Activated naive CD4-positive, alpha-beta T cell treated with anti-CD3 and anti-CD28 coated beads for 36 hours (primary cell): ENCODE measurements around the gene GBE1. TPM values are rescaled to one million over a fixed set of nuclear protein-coding genes. Genes with fewer than 3 reads are reported as not detected.

Source experiments
- CTCF ChIA-PET: fragments of 350-600 bp; sonication (Branson Sonifier 250); formaldehyde crosslinking; loops from one replicate; lab custom pipeline; 2021; ENCODE audit warnings: antibody characterized with exemption; lab: Charles Lee
- DNase-seq: peaks from one replicate; pipeline ENCODE4 v3.0.0-alpha.2; 2020
- H3K27ac Mint-ChIP-seq: one replicate; pipeline ENCODE4 v1.8.0; 2021; ENCODE audit warnings: mild to moderate bottlenecking, mixed read lengths
- H3K27me3 Mint-ChIP-seq: one replicate; pipeline ENCODE4 v1.8.0; 2021; ENCODE audit warnings: low read depth, mixed read lengths
- H3K36me3 Mint-ChIP-seq: one replicate; pipeline ENCODE4 v1.8.0; 2021; ENCODE audit warnings: low read depth, mixed read lengths
- H3K4me1 Mint-ChIP-seq: one replicate; pipeline ENCODE4 v1.8.0; 2021; ENCODE audit warnings: low read depth, mixed read lengths
- H3K4me3 Mint-ChIP-seq: one replicate; pipeline ENCODE4 v1.8.0; 2021; ENCODE audit warnings: mild to moderate bottlenecking, moderate library complexity, mixed read lengths
- H3K9me3 Mint-ChIP-seq: one replicate; pipeline ENCODE4 v1.8.0; 2021; ENCODE audit warnings: mixed read lengths
- intact Hi-C: fragments of 100-400 bp; cut with micrococcal nuclease; formaldehyde crosslinking; loops from one replicate; pipeline ENCODE4 v1.15.1; 2023
- total RNA-seq, 2 experiments: library from RNA; stranded (reverse); gene quantifications; one replicate each; pipeline ENCODE4 v1.2.3, GENCODE V29; 2021

GBE1 gene
- total RNA-seq, 2 experiments from 2014 or later = 24.6 to 26.0 TPM

- H3K4me1 Mint-ChIP-seq = no peaks in the 10 kb centered on the region
- CTCF ChIA-PET = interaction anchor here (0.6 kb wide), 1 partner anchor 9 kb away, joined by 3 read pairs; no protein-coding TSS in a partner anchor
- no peak for DNase-seq
- H3K27me3 Mint-ChIP-seq = no peaks in the 10 kb centered on the region
- no peak overlapping the region for H3K27ac Mint-ChIP-seq
- H3K4me3 Mint-ChIP-seq = no peak overlapping the region
- H3K9me3 Mint-ChIP-seq = no peaks in the 10 kb centered on the region
- peaks cover 18% of the 10 kb centered on the region for H3K36me3 Mint-ChIP-seq
- intact Hi-C loops = no loop called here
Measured at GRCh38 chr3:81684751-81685395, 76.6 kb downstream of the GBE1 start.

- Mint-ChIP-seq H3K27me3 (no peaks in the 10 kb centered on the region), H3K4me3 (no peak overlapping the region), H3K27ac (no peak overlapping the region), H3K36me3 (peaks cover 6% of the 10 kb centered on the region), H3K9me3 (no peaks in the 10 kb centered on the region), H3K4me1 (no peaks in the 10 kb centered on the region)
- CTCF ChIA-PET = no interaction called here
- intact Hi-C loops = no loop called here
- no peak for DNase-seq
Measured at GRCh38 chr3:81676706-81677456, 84.6 kb downstream of the GBE1 start.

- no peaks in the 10 kb centered on the region for H3K27me3 Mint-ChIP-seq
- no peaks in the 10 kb centered on the region for H3K9me3 Mint-ChIP-seq
- H3K27ac Mint-ChIP-seq = no peak overlapping the region
- no peaks in the 10 kb centered on the region for H3K4me1 Mint-ChIP-seq
- CTCF ChIA-PET = no interaction called here
- peaks cover 5% of the 10 kb centered on the region for H3K36me3 Mint-ChIP-seq
- intact Hi-C loops = no loop called here
- no peak for DNase-seq
- H3K4me3 Mint-ChIP-seq = no peak overlapping the region
Measured at GRCh38 chr3:81674690-81675089, 86.8 kb downstream of the GBE1 start.

- Mint-ChIP-seq H3K27ac (no peak overlapping the region), H3K27me3 (no peaks in the 10 kb centered on the region), H3K9me3 (no peaks in the 10 kb centered on the region), H3K4me1 (no peaks in the 10 kb centered on the region), H3K36me3 (peaks cover 6% of the 10 kb centered on the region), H3K4me3 (no peak overlapping the region)
- no peak for DNase-seq
- CTCF ChIA-PET = interaction anchor here (0.6 to 1.4 kb wide), 3 partner anchors 15 to 1658 kb away, joined by 3 to 6 read pairs (median 4); no protein-coding TSS in a partner anchor
- intact Hi-C loops = no loop called here
Measured at GRCh38 chr3:81668283-81668682, 93.2 kb downstream of the GBE1 start.

- intact Hi-C loops = loop anchor here (1.0 kb wide), 1 partner anchor 467 kb away; no protein-coding TSS in a partner anchor
Measured at GRCh38 chr3:81666502-81667121, 94.8 kb downstream of the GBE1 start.

GRCh38 chr3:81663114-81663513 lies 98.3 kb downstream of the GBE1 start:
- H3K27ac Mint-ChIP-seq = no peak overlapping the region
- H3K27me3 Mint-ChIP-seq = no peaks in the 10 kb centered on the region
- CTCF ChIA-PET = no interaction called here
- intact Hi-C loops = no loop called here
- H3K36me3 Mint-ChIP-seq = peaks cover 1% of the 10 kb centered on the region
- H3K4me3 Mint-ChIP-seq = no peak overlapping the region
- H3K9me3 Mint-ChIP-seq = no peaks in the 10 kb centered on the region
- H3K4me1 Mint-ChIP-seq = no peaks in the 10 kb centered on the region
- no peak for DNase-seq

More at GRCh38 chr3:81666502-81667121, 94.8 kb downstream of the GBE1 start:
- Mint-ChIP-seq H3K4me1 (no peaks in the 10 kb centered on the region), H3K9me3 (no peaks in the 10 kb centered on the region), H3K4me3 (no peak overlapping the region), H3K27me3 (no peaks in the 10 kb centered on the region), H3K27ac (no peak overlapping the region), H3K36me3 (peaks cover 6% of the 10 kb centered on the region)
- no peak for DNase-seq
- CTCF ChIA-PET = no interaction called here

- Mint-ChIP-seq H3K4me3 (no peak overlapping the region), H3K4me1 (no peaks in the 10 kb centered on the region), H3K27me3 (no peaks in the 10 kb centered on the region), H3K9me3 (no peaks in the 10 kb centered on the region), H3K27ac (no peak overlapping the region), H3K36me3 (no peaks in the 10 kb centered on the region)
- no peak for DNase-seq
- intact Hi-C loops = no loop called here
- CTCF ChIA-PET = no interaction called here
Measured at GRCh38 chr3:81660036-81660435, 101.4 kb downstream of the GBE1 start.

- H3K36me3 Mint-ChIP-seq = no peaks in the 10 kb centered on the region
- no peaks in the 10 kb centered on the region for H3K4me1 Mint-ChIP-seq
- H3K4me3 Mint-ChIP-seq = no peak overlapping the region
- CTCF ChIA-PET = interaction anchor here (0.7 kb wide), 1 partner anchor 167 kb away, joined by 3 read pairs; no protein-coding TSS in a partner anchor
- DNase-seq = no peak
- H3K27ac Mint-ChIP-seq = no peak overlapping the region
- no peaks in the 10 kb centered on the region for H3K27me3 Mint-ChIP-seq
- intact Hi-C loops = no loop called here
- H3K9me3 Mint-ChIP-seq = no peaks in the 10 kb centered on the region
Measured at GRCh38 chr3:81658322-81658997, 103.0 kb downstream of the GBE1 start.

GRCh38 chr3:81651139-81651538 lies 110.3 kb downstream of the GBE1 start:
- Mint-ChIP-seq H3K4me3 (no peak overlapping the region), H3K9me3 (no peaks in the 10 kb centered on the region), H3K4me1 (no peaks in the 10 kb centered on the region), H3K27me3 (no peaks in the 10 kb centered on the region), H3K36me3 (no peaks in the 10 kb centered on the region), H3K27ac (no peak overlapping the region)
- CTCF ChIA-PET = interaction anchor here (1.2 kb wide), 1 partner anchor 17 kb away, joined by 3 read pairs; no protein-coding TSS in a partner anchor
- DNase-seq = no peak
- intact Hi-C loops = no loop called here

GRCh38 chr3:81650187-81650586 lies 111.3 kb downstream of the GBE1 start:
- no peak overlapping the region for H3K27ac Mint-ChIP-seq
- no peaks in the 10 kb centered on the region for H3K9me3 Mint-ChIP-seq
- no peak for DNase-seq
- CTCF ChIA-PET = interaction anchor here (1.2 kb wide), 1 partner anchor 18 kb away, joined by 3 read pairs; no protein-coding TSS in a partner anchor
- no peaks in the 10 kb centered on the region for H3K4me1 Mint-ChIP-seq
- intact Hi-C loops = no loop called here
- no peaks in the 10 kb centered on the region for H3K36me3 Mint-ChIP-seq
- H3K27me3 Mint-ChIP-seq = no peaks in the 10 kb centered on the region
- no peak overlapping the region for H3K4me3 Mint-ChIP-seq

- DNase-seq = no peak
- H3K4me1 Mint-ChIP-seq = no peaks in the 10 kb centered on the region
- CTCF ChIA-PET = interaction anchor here (0.6 kb wide), 1 partner anchor 92 kb away, joined by 6 read pairs; no protein-coding TSS in a partner anchor
- intact Hi-C loops = no loop called here
- H3K4me3 Mint-ChIP-seq = no peak overlapping the region
- no peaks in the 10 kb centered on the region for H3K9me3 Mint-ChIP-seq
- no peaks in the 10 kb centered on the region for H3K27me3 Mint-ChIP-seq
- no peaks in the 10 kb centered on the region for H3K36me3 Mint-ChIP-seq
- H3K27ac Mint-ChIP-seq = no peak overlapping the region
Measured at GRCh38 chr3:81645248-81645647, 116.2 kb downstream of the GBE1 start.

- no peaks in the 10 kb centered on the region for H3K9me3 Mint-ChIP-seq
- CTCF ChIA-PET = no interaction called here
- no peaks in the 10 kb centered on the region for H3K4me1 Mint-ChIP-seq
- no peaks in the 10 kb centered on the region for H3K27me3 Mint-ChIP-seq
- no peak for DNase-seq
- intact Hi-C loops = no loop called here
- no peak overlapping the region for H3K27ac Mint-ChIP-seq
- H3K4me3 Mint-ChIP-seq = no peak overlapping the region
- H3K36me3 Mint-ChIP-seq = peaks cover 2% of the 10 kb centered on the region
Measured at GRCh38 chr3:81643721-81644120, 117.7 kb downstream of the GBE1 start.
